Measurements from ENCODE around the gene C2orf72. TPM values are rescaled to one million over a fixed set of nuclear protein-coding genes. Genes with fewer than 3 reads are reported as not detected.

Gene C2orf72
- total RNA-seq, 2 donors from 2014 or later: 0.18 to 5.7 TPM

- H3K27ac Mint-ChIP-seq: no peak overlapping the region
- H3K9me3 Mint-ChIP-seq: peaks cover 13% of the 10 kb centered on the region in 2 donors
- peaks cover 58 to 64% of the 10 kb centered on the region in 2 donors for H3K36me3 Mint-ChIP-seq
- no peak for ATAC-seq
- DNase-seq (ENCODE audit: low spot score in 2 of 2): no peak
These were observed 56.6 kb downstream of the C2orf72 start for GRCh38 chr2:231093933-231094332.

DNA sequence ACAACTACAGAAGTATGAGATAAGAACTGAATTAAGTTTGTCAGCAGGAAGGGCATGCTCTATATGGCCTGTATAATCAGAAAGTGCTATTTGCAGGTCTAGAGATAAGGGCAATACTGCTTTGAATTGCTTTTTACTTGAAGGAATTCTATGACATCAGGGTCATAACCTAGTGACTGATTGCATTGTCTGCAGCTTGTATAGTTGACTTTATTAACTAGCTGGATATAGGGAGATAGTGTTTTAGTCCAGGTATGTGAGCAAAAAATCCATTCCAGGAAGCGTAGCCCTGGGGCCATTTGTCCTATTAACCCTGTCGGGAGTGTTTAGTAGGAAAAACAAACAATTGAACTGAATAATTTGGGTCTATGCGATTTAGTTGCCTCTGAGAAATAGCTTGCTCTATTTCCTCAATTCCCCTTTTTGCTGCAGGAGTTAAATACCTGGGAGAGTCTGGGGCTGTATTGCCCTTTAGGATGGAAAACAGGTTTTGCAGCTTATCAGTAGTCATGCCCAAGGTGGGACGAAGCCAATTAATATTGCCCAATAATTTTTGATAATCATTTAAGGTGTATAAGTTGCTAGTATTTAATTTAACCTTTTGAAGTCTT lies 57.5 kb downstream of the C2orf72 start:
- Mint-ChIP-seq H3K9me3 (peaks cover 15 to 17% of the 10 kb centered on the region in 2 donors), H3K27ac (no peak overlapping the region), H3K36me3 (peaks cover 67 to 73% of the 10 kb centered on the region in 2 donors)
- no peak for DNase-seq (ENCODE audit: low spot score in 2 of 2)
- ATAC-seq: no peak

Other genes starting within 250 kb of the C2orf72 start
- 10 to 100 TPM; 18.4 to 90.2 TPM for gene ITM2C, start 172.6 kb upstream of the C2orf72 start, total RNA-seq
- 10 to 100 TPM in 1 of 2 donors, 1 to 10 TPM in 1; 2.6 to 12.1 TPM for gene GPR55, start 112.3 kb upstream of the C2orf72 start, total RNA-seq
- gene SPATA3, start 41.4 kb upstream of the C2orf72 start, total RNA-seq: 1 to 10 TPM in 1 of 2 donors, under 1 TPM in 1; 0.84 to 2.9 TPM
- gene PSMD1, start 19.3 kb downstream of the C2orf72 start, total RNA-seq: 100 to 1,000 TPM in 1 of 2 donors, 10 to 100 TPM in 1; 99.7 to 105 TPM
- gene HTR2B, start 87.5 kb downstream of the C2orf72 start, total RNA-seq: not detected
- gene ARMC9, start 161.1 kb downstream of the C2orf72 start, total RNA-seq: 1 to 10 TPM; 2.0 to 4.0 TPM

All from activated naive CD4-positive, alpha-beta T cell treated with anti-CD3 and anti-CD28 coated beads, Interleukin-2, amount 50 U/mL, for 72 hours (primary cell).